ENCODE measurements around the gene REN. TPM values are rescaled to one million over a fixed set of nuclear protein-coding genes. Genes with fewer than 3 reads are reported as not detected.

The REN gene
- total and polyA plus RNA-seq, 2 of the 13 experiments (the other 11 are each of a cell fraction or from before 2014, with no cell fraction given), result not detected

- Histone ChIP-seq H3K9ac (ENCODE audit: insufficient read depth, low read depth, low read length) (no peak overlapping the region), H3K4me3 (replicated peaks in 1 of 3; ENCODE audit: insufficient read depth in 1 of 3, low read depth in 2 of 3, low read length in 3 of 3) (no peak overlapping the region), H3K27ac (ENCODE audit: extremely low read length, insufficient read depth, low read length) (no peak overlapping the region), H2AFZ (ENCODE audit: low read length) (no peak overlapping the region), H3K4me2 (ENCODE audit: low read depth, low read length) (no peak overlapping the region), H4K20me1 (ENCODE audit: insufficient read depth, low read length) (no peaks in the 10 kb centered on the region), H3K9me3 (ENCODE audit: low read length) (no peaks in the 10 kb centered on the region), H3K4me1 (ENCODE audit: insufficient read depth, low read length) (peaks cover 32% of the 10 kb centered on the region), H3K36me3 (replicated peaks in 1 of 2; ENCODE audit: control insufficient read depth in 1 of 2, insufficient read depth in 2 of 2, low read length in 2 of 2) (peaks cover 21 to 49% of the 10 kb centered on the region in 2 experiments), H3K27me3 (ENCODE audit: control insufficient read depth in 1 of 2, insufficient read depth in 2 of 2, low read length in 2 of 2) (no peaks in the 10 kb centered on the region), H3K79me2 (ENCODE audit: insufficient read depth, low read length) (no peaks in the 10 kb centered on the region)
- TF ChIP-seq RBM22 (optimal IDR thresholded peaks at IDR 0.05; ENCODE audit: low read length) (peak; percentile 48), AGO2 (optimal IDR thresholded peaks at IDR 0.05; ENCODE audit: low read depth, low read length) (peak; percentile 74), ZNF891 (CRISPR knock-in tag; IDR thresholded peaks at IDR 0.05) (no peak)
- BruUV-seq (replicated peaks), result no TSS peak
- in situ Hi-C loops (cut with HindIII; ENCODE audit: extremely low pct_ligation_motif_present, low pct_unique_long_range_greater_than_20kb), result loop anchor here (5.0 kb wide), 2 partner anchors 44 to 254 kb away; no protein-coding TSS in a partner anchor
- ChIA-PET POLR2A (interaction anchor here (0.5 kb wide), 1 partner anchor 20 kb away, joined by 3 read pairs; no protein-coding TSS in a partner anchor), CTCF (ENCODE audit: low intra/inter-chr PET ratio, low total read pairs) (no interaction called here)
- intact Hi-C loops (cut with micrococcal nuclease; ENCODE audit: unreplicated experiment), result no loop called here
- WGBS (ENCODE audit: low lambda C conversion rate), result 97% methylated on average over 12 of the region's 18 CpGs
- ATAC-seq (no peak), FAIRE-seq (no peak), DNase-seq (ENCODE audit: low spot score) (no peak)
Observed at GRCh38 chr1:204125759-204126351, 40.3 kb downstream of the REN start.

DNA sequence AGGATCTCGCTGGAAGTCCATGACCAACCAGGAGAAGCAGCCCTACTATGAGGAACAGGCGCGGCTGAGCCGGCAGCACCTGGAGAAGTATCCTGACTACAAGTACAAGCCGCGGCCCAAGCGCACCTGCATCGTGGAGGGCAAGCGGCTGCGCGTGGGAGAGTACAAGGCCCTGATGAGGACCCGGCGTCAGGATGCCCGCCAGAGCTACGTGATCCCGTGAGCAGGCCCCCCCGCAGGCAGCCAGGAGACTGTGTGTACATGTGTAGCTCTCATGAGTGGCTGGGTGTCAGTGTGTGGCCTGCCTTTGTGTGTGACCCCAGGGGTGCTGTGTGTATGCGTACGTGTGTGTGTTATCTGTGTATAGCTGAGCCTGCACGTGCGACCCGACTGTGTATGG, 41.5 kb downstream of the REN start:
- 97% methylated on average over 10 of the region's 22 CpGs for WGBS (ENCODE audit: low lambda C conversion rate)
- ChIA-PET POLR2A (no interaction called here), CTCF (ENCODE audit: low intra/inter-chr PET ratio, low total read pairs) (no interaction called here)
- DNase-seq (ENCODE audit: low spot score) (no peak), FAIRE-seq (no peak), ATAC-seq (no peak)
- intact Hi-C loops (cut with micrococcal nuclease; ENCODE audit: unreplicated experiment), result no loop called here
- Histone ChIP-seq H3K9ac (ENCODE audit: insufficient read depth, low read depth, low read length) (no peak overlapping the region), H3K4me3 (replicated peaks in 1 of 3; ENCODE audit: insufficient read depth in 1 of 3, low read depth in 2 of 3, low read length in 3 of 3) (no peak overlapping the region), H4K20me1 (ENCODE audit: insufficient read depth, low read length) (no peaks in the 10 kb centered on the region), H3K27me3 (ENCODE audit: control insufficient read depth in 1 of 2, insufficient read depth in 2 of 2, low read length in 2 of 2) (no peaks in the 10 kb centered on the region), H3K9me3 (ENCODE audit: low read length) (no peaks in the 10 kb centered on the region), H3K4me2 (ENCODE audit: low read depth, low read length) (no peak overlapping the region), H3K79me2 (ENCODE audit: insufficient read depth, low read length) (no peaks in the 10 kb centered on the region), H3K4me1 (ENCODE audit: insufficient read depth, low read length) (peaks cover 31% of the 10 kb centered on the region), H3K36me3 (replicated peaks in 1 of 2; ENCODE audit: control insufficient read depth in 1 of 2, insufficient read depth in 2 of 2, low read length in 2 of 2) (peaks cover 24 to 58% of the 10 kb centered on the region in 2 experiments), H3K27ac (ENCODE audit: extremely low read length, insufficient read depth, low read length) (no peak overlapping the region), H2AFZ (ENCODE audit: low read length) (no peak overlapping the region)
- TF ChIP-seq ATAD3A (CRISPR knock-in tag; IDR thresholded peaks at IDR 0.05) (no peak), AGO2 (optimal IDR thresholded peaks at IDR 0.05; ENCODE audit: low read depth, low read length) (peak; percentile 55), RBM22 (optimal IDR thresholded peaks at IDR 0.05; ENCODE audit: low read length) (peak; percentile 56), ATF1 (CRISPR knock-in tag; IDR thresholded peaks at IDR 0.05) (no peak)
- BruUV-seq (replicated peaks), result no TSS peak
- in situ Hi-C loops (cut with HindIII; ENCODE audit: extremely low pct_ligation_motif_present, low pct_unique_long_range_greater_than_20kb), result loop anchor here (5.0 kb wide), 2 partner anchors 42 to 252 kb away; no protein-coding TSS in a partner anchor

All from HepG2 (cell line).